ENCODE data around the gene COX6A2.

- TF ChIP-seq, protein P1, sequence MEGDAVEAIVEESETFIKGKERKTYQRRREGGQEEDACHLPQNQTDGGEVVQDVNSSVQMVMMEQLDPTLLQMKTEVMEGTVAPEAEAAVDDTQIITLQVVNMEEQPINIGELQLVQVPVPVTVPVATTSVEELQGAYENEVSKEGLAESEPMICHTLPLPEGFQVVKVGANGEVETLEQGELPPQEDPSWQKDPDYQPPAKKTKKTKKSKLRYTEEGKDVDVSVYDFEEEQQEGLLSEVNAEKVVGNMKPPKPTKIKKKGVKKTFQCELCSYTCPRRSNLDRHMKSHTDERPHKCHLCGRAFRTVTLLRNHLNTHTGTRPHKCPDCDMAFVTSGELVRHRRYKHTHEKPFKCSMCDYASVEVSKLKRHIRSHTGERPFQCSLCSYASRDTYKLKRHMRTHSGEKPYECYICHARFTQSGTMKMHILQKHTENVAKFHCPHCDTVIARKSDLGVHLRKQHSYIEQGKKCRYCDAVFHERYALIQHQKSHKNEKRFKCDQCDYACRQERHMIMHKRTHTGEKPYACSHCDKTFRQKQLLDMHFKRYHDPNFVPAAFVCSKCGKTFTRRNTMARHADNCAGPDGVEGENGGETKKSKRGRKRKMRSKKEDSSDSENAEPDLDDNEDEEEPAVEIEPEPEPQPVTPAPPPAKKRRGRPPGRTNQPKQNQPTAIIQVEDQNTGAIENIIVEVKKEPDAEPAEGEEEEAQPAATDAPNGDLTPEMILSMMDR (IDR thresholded peaks at IDR 0.05; ENCODE audit: insufficient read depth, low read depth, low read length), result no peak
- TF ChIP-seq EZH2 (IDR thresholded peaks at IDR 0.05; ENCODE audit: insufficient read depth, low read length), result no peak
These were observed 39.7 kb upstream of the COX6A2 start for GRCh38 chr16:31467858-31468257.
